Epithelial cell of proximal tubule (primary cell): Measurements from ENCODE around the gene GPR37L1. TPM values are rescaled to one million over a fixed set of nuclear protein-coding genes. Genes with fewer than 3 reads are reported as not detected.

Experiments used
- DNase-seq: peaks from one replicate; pipeline ENCODE4 v3.0.0-alpha.2; 2011; ENCODE audit warnings: low read depth
- H3K4me3 ChIP-seq: 2 replicates; pipeline ENCODE4 v1.5.1; 2011; ENCODE audit warnings: low read depth, mild to moderate bottlenecking, low read length
- total RNA-seq: library from RNA; depleted of rRNA; stranded (reverse); fragments of >200 nt; gene quantifications from 2 replicates; pipeline ENCODE4 v1.2.3, GENCODE V29; 2015
- TF ChIP-seq, protein P1 (sequence below): conservative IDR thresholded peaks from 2 replicates; pipeline ENCODE4 v1.5.1; 2012; ENCODE audit warnings: low read depth, mild to moderate bottlenecking, low read length

GPR37L1 gene
- total RNA-seq, 1 donor from 2014 or later = 0.06 TPM

DNA sequence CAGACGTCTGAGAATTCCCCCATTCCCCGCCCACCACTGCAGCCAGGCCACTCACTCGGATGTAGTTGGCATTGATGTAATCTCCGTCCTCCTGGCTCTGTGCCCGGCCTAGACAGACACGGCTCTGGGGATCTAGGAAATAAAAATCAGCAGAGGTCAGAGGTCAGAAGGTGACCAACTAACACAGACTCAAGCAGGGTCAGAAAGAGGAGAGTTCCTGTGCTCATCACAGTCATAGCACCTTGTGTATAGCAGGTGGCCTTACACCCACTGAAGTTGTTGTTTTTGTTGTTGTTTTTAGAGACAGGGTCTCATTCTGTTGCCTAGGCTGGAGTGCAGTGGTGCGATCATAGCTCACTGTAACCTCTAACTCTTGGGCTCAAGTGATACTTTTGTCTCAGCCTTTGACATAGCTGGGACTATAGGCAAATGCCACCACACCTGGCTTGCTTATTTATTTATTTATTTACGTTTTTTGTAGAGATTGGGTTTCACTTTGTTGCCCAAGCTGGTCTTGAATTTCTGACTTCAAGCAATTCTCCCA, 32.8 kb downstream of the GPR37L1 start:
- TF ChIP-seq, protein P1, sequence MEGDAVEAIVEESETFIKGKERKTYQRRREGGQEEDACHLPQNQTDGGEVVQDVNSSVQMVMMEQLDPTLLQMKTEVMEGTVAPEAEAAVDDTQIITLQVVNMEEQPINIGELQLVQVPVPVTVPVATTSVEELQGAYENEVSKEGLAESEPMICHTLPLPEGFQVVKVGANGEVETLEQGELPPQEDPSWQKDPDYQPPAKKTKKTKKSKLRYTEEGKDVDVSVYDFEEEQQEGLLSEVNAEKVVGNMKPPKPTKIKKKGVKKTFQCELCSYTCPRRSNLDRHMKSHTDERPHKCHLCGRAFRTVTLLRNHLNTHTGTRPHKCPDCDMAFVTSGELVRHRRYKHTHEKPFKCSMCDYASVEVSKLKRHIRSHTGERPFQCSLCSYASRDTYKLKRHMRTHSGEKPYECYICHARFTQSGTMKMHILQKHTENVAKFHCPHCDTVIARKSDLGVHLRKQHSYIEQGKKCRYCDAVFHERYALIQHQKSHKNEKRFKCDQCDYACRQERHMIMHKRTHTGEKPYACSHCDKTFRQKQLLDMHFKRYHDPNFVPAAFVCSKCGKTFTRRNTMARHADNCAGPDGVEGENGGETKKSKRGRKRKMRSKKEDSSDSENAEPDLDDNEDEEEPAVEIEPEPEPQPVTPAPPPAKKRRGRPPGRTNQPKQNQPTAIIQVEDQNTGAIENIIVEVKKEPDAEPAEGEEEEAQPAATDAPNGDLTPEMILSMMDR = no peak
- peak; percentile 49 for DNase-seq
- H3K4me3 ChIP-seq = no peak overlapping the region

DNA sequence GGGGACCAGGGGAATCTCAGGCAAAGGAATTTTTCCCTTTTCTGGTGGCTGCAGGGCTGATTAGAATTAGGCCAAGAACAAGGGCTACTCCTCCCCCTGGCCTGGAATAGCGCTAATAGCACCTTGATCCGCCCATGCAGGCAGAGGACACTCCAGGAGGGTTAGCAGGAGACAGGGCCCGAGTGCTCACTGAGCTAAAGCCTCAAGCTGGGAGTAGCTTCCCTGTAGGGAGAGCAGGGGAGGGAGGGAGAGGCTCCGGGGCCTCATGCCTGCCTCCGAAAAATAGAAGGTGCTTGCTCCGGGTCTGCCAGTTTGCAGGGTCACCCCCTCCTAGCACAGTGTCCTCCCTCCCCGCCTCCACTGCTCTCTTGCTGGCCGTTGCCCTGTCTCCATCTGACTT, 33.9 kb downstream of the GPR37L1 start:
- DNase-seq = no peak
- no peak overlapping the region for H3K4me3 ChIP-seq
- TF ChIP-seq, protein P1 = no peak

DNA sequence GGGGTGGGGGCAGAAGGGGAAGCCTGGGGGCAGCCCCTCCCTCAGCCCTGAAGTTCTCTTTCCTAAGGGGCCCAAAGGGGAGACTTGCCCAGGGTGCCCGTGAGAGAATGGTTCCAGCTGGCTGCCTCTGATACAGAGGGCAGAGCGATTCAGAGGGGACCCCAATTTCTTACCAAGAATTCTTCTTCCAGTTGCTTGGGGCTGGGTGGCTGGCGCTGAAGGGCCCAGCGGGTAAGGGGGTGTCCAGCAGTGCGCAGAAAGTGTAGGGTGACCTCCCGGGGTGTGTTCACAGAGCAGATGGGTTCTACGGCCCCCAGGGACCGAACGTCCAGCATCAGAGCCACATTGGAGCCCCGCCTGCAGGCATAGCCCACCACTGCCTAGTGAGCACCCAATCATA, 35.2 kb downstream of the GPR37L1 start:
- TF ChIP-seq, protein P1 = no peak
- no peak for DNase-seq

DNA sequence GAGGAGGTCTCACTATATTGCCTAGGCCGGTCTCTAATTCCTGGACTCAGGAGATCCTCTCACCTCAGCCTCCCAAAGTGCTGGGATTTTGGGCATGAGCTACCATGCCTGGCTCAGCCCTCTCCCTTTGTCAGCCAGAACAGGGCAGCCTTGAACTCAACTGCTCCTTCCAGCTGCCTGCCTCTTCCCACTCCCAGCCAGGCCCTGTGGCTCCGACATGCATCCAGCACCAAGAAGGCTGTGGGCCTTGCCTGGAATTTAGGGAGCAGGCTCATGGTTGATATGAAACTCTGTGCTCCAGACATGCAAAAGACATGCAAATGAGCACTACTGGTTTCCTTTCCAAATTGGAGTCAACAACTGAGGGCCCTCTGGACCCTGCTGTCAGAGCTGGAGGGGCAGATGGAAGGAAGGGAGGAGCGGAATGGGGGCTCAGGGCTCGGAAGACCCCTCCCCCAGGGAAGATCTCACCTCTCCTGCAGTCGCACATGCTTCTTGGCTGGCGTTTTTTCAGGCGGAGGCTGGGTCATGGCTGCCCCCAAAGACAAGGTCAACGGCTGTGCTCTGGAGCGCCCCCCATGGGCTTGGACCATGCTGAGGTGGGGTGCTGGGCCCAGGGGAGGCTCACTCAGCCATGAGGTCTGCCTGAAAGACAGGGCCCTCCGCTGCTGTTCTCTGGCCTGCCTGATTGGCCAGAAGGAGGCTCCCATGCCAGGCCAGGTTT, 36.3 kb downstream of the GPR37L1 start:
- H3K4me3 ChIP-seq = no peak overlapping the region

More for the DNA sequence above, 35.2 kb downstream of the GPR37L1 start:
- no peak overlapping the region for H3K4me3 ChIP-seq

DNA sequence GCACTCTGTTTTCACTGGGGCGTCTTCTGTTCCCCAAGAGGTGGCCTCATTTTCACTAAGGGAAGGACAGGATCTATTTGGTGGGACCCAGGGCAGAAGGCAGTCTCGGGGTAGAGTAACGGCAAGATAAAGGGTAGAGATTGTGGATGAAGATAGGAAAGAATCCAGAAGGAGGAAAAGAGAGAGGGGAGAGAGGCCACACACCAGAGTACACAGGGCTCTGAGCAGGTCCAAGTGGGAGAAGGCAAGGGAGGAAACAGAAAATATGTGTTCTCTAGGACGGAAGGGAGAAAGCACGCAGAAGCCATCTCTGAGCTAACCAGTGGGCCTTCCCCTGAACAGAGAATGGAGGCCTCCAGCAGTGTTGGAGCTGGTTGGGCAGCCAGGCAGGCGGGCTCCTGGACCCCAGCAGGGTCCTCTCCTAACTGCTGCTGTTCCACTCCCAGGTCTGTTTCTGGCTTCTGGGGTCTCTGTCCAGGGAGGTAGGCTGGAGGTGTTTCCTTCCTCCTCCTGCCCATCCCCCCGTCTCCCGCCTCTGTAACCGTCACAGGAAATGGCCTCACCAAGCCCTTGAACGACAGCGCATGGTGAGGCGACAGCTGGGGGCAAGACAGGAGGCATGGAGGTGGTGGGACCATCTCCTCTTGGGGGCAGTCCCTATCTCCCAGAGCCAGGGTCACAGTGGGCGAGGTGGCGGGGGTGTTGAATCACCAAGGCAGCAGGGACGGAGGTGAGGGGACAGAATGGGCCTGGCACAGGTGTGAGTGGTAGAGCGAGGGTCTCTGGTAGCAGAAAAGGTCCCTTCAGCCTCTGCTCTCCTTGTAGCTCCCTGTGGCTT, 37.0 kb downstream of the GPR37L1 start:
- no peak overlapping the region for H3K4me3 ChIP-seq
- TF ChIP-seq, protein P1 = no peak
- DNase-seq = no peak

More for the DNA sequence above, 36.3 kb downstream of the GPR37L1 start:
- TF ChIP-seq, protein P1 = no peak
- DNase-seq = no peak

DNA sequence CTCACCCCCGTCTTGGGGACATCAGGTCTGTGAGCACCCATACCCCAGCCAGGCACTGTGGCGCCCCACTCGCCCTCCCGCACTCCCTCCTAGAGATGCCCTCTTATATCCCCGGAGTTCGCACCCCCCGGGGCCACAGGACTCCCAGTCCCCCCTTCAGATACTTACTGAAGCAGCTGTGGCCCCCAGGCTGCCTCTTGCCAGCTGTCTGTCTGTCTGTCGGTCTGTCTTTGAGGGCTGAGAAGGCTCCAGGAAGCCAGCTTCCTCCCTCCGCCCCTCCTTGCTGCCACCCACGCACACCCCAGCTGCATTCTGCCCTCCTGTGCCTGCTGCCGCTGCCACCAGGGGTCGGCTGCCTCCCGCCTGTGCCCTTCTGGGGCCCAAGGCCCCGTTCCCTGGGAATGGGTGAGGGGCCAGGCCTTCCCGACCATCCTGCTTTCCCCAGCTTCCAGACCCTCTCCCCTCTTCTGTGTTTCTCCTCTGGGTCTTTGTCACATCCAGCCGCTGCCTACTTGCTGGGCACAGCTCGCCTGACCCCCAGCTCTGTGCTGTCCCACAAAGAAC, 37.7 kb downstream of the GPR37L1 start, which contains the start of gene PTPN7:
TSS of gene PTPN7 (minus strand) at position 226 of the 564 bp plus-strand sequence. CDS start 1,200 bp downstream, outside the sequence.
- H3K4me3 ChIP-seq = no peak within 1 kb of the TSS
- TF ChIP-seq, protein P1 = no peak
- DNase-seq = no peak
